GM19351 (cell line): Measurements from ENCODE around the gene IGSF5.
"Not testable (repeated sequence)": the region's sequence is repeated elsewhere in the genome, so short reads cannot be mapped to it uniquely, and the experiment has no call there.

ENCODE experiments used
- ATAC-seq: cut with Tn5 transposase; IDR thresholded peaks from one replicate; pipeline ENCODE4 v1.9.1; 2021; ENCODE audit warnings: mild to moderate bottlenecking, moderate library complexity; ENCODE audit not compliant: unreplicated experiment

Gene IGSF5

GRCh38 chr21:39744883-39745282, at the start of gene IGSF5:
Gene IGSF5 (plus strand): TSS chr21:39745183. CDS start chr21:39745510, 327 bp downstream.
- not testable (repeated sequence) for ATAC-seq

DNA sequence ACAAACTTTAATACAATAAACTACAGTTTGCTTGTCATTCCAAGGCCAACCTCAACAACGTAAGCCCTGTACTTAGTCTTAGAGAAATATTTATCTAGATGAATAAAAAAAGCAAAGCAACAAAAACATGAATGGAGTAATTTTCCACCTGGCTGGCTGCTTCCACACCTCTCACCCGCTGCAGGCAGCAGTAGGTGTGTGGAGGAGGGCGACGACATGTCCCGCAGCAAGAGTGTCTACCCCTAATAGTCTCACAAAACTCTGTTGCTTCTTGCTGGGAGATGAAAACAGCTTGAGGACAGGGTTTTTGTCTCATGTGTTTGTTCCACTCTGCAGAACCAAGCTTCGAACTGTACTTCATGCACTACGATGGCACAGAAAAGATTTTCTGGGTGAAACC, 48.8 kb upstream of the IGSF5 start:
- no peak for ATAC-seq

DNA sequence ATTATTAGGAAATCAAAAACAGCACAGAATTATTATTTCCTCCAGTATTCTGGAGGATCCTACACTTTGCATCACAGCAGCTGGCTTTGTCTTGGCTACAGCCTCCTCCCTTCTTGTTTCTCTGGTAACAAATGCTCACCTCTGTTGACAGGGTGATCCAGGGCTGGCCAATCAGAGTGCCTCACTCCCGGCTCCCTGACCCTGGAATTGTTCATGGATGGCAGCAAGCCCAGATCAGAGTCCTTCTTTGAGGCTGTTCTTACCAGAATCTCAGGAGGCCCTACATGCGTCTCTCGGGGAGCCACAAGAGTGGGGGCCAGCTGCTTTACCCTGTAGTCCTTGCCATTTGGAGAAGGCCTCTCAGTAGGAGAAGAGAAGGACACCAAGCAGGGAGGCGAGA, 48.4 kb upstream of the IGSF5 start:
- ATAC-seq = no peak

DNA sequence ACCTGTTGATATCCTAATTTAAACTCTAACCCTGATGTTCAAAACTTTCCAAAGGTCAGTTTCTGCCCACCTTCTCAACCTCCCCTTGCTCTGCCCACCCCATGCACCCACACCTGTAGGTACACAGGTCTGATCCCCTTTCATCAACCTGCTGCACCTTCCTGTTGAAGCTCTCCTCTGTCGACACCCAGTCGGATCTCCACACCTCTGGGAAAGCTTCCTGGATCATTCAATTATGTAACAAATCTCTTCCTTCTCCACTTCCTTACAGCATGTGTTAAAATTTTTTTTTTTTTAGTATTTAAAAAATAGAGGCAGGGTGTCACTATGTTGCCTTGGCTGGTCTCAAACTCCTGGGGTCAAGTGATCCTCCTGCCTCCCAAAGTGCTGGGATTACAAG, 44.7 kb upstream of the IGSF5 start:
- ATAC-seq = no peak

- ATAC-seq = no peak
Observed at GRCh38 chr21:39703578-39703977, 41.4 kb upstream of the IGSF5 start.

DNA sequence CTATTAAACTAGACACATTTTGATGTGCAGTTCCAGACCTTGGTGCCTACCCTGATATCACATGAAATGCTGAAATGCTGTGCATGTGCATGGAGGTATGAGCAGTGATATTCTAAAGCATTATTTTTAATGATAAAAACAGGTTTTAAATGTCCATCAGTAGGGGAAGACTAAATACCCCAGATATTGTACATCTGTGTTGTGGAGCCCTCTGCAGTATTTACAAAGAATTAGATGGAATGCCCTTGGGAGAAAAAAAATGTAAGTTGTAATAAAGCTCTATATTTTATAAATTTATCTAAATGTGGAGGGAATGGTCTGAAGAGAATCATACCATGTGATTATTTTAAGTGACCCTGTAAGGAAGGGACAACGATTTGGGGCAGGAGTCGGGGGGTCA, 39.1 kb upstream of the IGSF5 start:
- ATAC-seq = no peak

GRCh38 chr21:39707316-39707715, 37.7 kb upstream of the IGSF5 start:
- ATAC-seq = no peak

- no peak for ATAC-seq
Observed at GRCh38 chr21:39710866-39711265, 34.1 kb upstream of the IGSF5 start.

DNA sequence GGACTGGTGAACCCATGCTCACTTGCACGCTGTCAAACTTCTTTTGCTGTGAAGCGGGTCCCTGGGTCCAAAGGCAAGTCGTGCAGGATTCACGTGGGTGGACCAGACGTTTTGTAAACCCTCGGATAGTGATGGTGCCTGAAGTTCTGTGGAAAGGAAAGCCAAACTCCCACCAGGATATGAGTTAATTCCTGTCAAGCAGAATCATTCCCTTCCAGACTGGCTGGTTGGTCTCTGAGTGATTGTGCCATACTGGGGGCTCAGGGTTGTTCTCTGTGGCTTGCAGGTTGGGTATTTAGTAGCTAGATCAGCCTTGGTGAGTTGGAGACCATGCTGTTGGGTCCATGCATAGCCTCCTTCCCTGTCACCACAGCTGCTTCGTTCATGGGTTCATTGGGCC, 32.7 kb upstream of the IGSF5 start:
- ATAC-seq = no peak

- ATAC-seq = no peak
Observed at GRCh38 chr21:39712976-39713375, 32.0 kb upstream of the IGSF5 start.

- no peak for ATAC-seq
Observed at GRCh38 chr21:39713905-39714304, 31.1 kb upstream of the IGSF5 start.

DNA sequence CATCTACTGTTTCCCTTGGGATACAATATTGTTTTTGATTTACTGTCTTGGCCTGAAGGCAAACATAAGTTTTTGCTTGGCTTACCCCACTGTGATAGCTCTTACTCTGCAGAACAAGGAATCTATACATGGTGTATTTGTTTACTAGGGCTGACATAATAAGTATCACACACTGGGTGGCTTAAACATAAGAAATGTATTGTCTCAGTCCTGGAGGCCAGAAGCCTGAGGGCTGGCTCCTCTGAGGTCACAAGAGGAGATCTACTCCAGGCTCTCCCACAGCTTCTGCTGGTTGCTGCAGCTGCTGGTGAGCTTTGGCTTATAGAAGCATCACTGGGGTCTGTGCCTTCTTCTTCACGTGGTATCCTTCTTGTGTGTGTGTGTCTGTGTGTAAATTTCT, 30.7 kb upstream of the IGSF5 start:
- no peak for ATAC-seq

DNA sequence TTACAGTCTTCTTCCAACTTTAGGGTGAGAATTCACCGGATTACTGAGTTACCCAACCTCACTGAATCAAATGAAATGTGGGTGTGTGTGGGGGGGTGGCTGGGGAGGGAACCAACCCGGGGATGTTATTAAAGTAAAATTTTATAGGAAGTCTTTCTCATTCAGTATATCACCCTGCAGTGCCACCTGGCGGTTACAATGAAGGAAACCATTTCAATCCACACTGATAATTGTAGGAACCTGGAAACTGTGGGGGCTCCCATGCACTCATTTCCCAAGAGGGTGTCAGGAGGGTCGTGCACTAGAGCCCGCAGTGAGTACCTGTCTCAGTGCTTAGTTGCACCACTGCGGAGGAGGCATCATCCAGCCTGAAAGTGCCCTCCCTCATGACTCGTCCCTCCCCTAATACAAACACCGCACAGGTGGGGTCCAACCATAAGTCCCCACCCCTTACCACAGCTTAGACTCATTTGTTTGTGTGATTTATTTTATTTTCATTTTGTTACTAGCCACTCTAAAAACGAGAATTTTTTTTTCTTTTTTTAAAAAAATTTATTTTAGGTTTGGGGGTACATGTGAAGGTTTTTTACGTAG, 29.1 kb upstream of the IGSF5 start:
- ATAC-seq = no peak

DNA sequence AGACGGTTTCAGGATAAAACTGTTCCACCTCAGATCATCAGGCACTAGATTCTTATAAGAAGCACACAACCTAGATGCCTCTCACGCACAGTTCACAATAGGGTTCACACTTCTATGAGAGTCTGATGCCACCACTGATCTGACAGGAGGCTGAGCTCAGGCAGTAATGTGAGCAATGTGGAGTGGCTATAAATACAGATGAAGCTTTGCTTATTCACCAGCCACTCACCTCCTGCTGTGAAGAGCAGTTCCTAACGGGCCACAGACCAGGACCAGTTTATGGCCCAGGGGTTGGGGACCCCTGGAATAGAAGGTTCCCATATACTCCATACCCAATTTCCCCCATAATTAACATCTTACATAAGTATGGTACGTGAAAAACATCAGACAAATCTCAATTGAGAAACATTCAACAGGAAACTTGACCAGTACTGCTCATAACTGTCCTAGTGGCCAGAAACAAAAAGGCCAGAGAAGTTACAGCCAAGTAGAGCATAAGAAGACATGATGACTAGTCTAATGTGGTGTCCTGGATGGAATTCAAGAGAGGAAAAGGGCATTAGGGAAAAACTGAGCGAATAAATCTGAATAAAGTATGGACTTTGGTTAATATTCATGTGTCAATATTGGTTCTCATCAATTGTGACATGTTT, 24.7 kb upstream of the IGSF5 start:
- ATAC-seq = no peak

- no peak for ATAC-seq
Observed at GRCh38 chr21:39721885-39722284, 23.1 kb upstream of the IGSF5 start.

DNA sequence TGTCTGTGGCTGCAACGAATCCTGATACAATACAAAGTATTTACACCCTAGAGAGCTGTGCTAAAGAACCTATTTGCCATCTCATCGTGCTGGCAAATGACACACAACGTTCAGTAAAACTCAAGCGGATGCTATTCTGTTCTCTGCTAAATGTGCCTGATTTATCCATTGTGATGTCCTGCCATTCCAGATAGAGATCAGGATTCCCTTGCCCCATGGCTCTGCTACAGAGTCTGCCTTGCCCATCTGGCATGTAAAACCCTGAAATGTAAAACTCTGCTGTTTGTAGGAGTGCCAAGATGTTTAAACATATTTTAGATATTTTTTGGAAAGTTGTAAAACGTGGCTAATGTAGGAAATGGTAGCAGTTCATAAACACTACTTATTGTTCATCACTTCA, 20.0 kb upstream of the IGSF5 start:
- no peak for ATAC-seq

DNA sequence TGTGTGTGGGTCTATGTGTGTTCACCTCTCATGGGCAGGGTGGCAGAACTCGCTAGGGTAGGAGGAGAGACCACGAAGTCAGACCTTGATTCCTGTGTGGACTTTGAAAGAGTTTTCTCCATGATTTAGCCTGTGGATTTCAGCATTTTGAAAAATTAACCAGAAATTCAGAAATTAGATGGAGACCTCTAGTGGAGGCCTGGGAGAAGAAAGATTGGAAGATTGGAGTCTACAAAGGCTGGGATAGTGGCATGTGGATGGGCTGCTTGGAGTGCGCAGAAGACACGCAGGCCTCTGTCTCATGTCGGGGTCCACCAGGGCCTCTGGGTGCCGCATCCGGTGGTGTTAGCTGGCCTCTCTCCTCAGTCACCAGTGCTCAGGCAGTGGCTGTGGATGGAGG, 18.9 kb upstream of the IGSF5 start:
- no peak for ATAC-seq

GRCh38 chr21:39727401-39728120, 17.4 kb upstream of the IGSF5 start:
- ATAC-seq = no peak

- no peak for ATAC-seq
Observed at GRCh38 chr21:39728341-39728740, 16.6 kb upstream of the IGSF5 start.

DNA sequence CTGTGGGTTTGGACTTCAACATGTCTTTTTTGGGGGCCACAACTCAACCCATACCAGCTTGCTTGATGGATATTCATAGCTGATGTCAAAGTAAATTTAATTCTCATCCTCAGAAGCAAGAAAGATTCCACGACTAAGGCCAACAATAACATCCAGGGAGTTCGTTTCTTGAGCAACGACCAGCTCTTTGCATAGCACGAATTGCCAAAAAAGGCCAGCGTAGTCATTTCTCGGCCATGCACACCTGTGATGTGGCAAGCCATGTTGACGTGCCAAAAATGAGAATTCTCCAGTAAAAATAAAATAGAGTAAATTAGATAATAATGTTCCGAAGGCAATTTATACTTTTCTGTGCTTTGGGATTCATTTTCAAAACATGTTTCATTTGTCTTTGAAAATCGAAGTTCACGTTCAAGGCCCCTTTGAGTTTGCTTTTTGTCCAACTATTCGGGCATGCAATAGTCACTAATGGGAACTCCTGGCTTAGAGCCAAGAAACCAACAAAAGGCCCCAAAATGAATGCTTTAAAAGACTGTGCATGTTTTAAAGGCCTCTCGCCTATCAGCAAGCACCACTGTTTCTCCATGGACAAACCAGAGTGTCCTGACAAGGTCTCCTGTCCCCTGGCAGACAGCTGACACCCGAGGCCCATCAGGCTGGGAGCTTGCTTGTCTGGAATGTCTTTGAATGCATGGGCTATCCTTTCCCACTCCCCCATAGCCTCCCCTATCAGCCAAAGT, 14.4 kb upstream of the IGSF5 start:
- ATAC-seq = no peak

DNA sequence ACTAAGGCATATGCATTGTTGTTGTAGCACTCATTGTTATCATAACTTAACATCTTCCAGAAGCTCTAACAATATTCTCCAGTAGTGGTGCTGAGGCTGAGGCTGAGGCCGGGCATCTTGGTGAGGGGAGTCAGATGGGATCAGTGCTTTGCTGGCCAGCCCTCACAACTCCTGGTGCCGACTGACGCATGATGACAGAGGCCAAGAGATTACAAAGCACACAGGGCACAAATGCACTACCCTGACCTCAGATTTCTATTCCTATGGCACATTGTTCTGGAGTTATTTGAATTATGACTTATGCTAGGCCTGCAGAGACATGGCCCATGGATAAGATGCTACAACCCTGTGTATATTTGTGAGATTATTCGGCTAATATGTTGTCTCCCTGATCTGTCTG, 8.3 kb upstream of the IGSF5 start:
- no peak for ATAC-seq
